ENCODE results near the gene SLC25A34.

SLC25A34 gene

GRCh38 chr1:15755021-15755645, 19.1 kb downstream of the SLC25A34 start:
- DNase-seq = no peak

- DNase-seq = no peak
Observed at GRCh38 chr1:15755646-15756040, 19.6 kb downstream of the SLC25A34 start.

GRCh38 chr1:15756143-15757015, 20.3 kb downstream of the SLC25A34 start:
- DNase-seq = peak; percentile 5

GRCh38 chr1:15757016-15757543, 21.0 kb downstream of the SLC25A34 start:
- DNase-seq = no peak

GRCh38 chr1:15757575-15758342, 21.7 kb downstream of the SLC25A34 start:
- no peak for DNase-seq

- no peak for DNase-seq
Observed at GRCh38 chr1:15758343-15758931, 22.4 kb downstream of the SLC25A34 start, which contains the start of gene FBLIM1. Gene FBLIM1 (plus strand): TSS chr1:15758795. CDS start chr1:15764984, 6,189 bp downstream.

GRCh38 chr1:15758953-15759661, 23.0 kb downstream of the SLC25A34 start:
- DNase-seq = no peak

- no peak for DNase-seq
Observed at GRCh38 chr1:15760520-15761211, 24.6 kb downstream of the SLC25A34 start.

- DNase-seq = no peak
Observed at GRCh38 chr1:15761366-15762128, 25.5 kb downstream of the SLC25A34 start.

GRCh38 chr1:15762546-15762945, 26.5 kb downstream of the SLC25A34 start:
- DNase-seq = no peak

GRCh38 chr1:15764269-15764764, 28.3 kb downstream of the SLC25A34 start:
- DNase-seq = no peak

GRCh38 chr1:15764890-15765289, 28.8 kb downstream of the SLC25A34 start:
- DNase-seq = no peak

- DNase-seq = no peak
Observed at GRCh38 chr1:15765495-15766194, 29.6 kb downstream of the SLC25A34 start.

- DNase-seq = no peak
Observed at GRCh38 chr1:15767941-15768340, 31.9 kb downstream of the SLC25A34 start.

- DNase-seq = no peak
Observed at GRCh38 chr1:15768388-15768787, 32.3 kb downstream of the SLC25A34 start.

- no peak for DNase-seq
Observed at GRCh38 chr1:15770313-15770962, 34.4 kb downstream of the SLC25A34 start.

GRCh38 chr1:15771836-15772515, 35.9 kb downstream of the SLC25A34 start:
- no peak for DNase-seq

- DNase-seq = no peak
Observed at GRCh38 chr1:15775706-15776105, 39.6 kb downstream of the SLC25A34 start.

All from NCI-H1436 treated with DMSO at 0.1 percent for 48 hours (cell line).